Esophagus squamous epithelium (tissue), 4 donors: ENCODE measurements around the gene CCBE1.

Experiments used
- POLR2A ChIP-seq, 4 donors: fragments of 450-650 bp; IDR thresholded peaks; one replicate each; pipeline ENCODE4 v1.6.1; 2017; ENCODE audit warnings: antibody characterized with exemption in 4 of 4, mild to moderate bottlenecking in 4 of 4, moderate library complexity in 3 of 4
- TF ChIP-seq, protein P1 (sequence below), 6 experiments: fragments of 450-650 bp in 4 of 6; fragments of 200-600 bp in 2 of 6; sonication (generic) in 2 of 6; IDR thresholded peaks; one replicate each; pipeline ENCODE4 v1.5.1; 2016 to 2019; ENCODE audit warnings: antibody characterized with exemption in 6 of 6, mild to moderate bottlenecking in 4 of 6, moderate library complexity in 4 of 6

GRCh38 chr18:59706499-59706898 is 9.3 kb upstream of the CCBE1 start:
- TF ChIP-seq, protein P1, sequence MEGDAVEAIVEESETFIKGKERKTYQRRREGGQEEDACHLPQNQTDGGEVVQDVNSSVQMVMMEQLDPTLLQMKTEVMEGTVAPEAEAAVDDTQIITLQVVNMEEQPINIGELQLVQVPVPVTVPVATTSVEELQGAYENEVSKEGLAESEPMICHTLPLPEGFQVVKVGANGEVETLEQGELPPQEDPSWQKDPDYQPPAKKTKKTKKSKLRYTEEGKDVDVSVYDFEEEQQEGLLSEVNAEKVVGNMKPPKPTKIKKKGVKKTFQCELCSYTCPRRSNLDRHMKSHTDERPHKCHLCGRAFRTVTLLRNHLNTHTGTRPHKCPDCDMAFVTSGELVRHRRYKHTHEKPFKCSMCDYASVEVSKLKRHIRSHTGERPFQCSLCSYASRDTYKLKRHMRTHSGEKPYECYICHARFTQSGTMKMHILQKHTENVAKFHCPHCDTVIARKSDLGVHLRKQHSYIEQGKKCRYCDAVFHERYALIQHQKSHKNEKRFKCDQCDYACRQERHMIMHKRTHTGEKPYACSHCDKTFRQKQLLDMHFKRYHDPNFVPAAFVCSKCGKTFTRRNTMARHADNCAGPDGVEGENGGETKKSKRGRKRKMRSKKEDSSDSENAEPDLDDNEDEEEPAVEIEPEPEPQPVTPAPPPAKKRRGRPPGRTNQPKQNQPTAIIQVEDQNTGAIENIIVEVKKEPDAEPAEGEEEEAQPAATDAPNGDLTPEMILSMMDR (IDR thresholded peaks at IDR 0.05) = no peak
- TF ChIP-seq POLR2A (IDR thresholded peaks at IDR 0.05) = no peak
